ENCODE results near the gene TSHR. TPM values are rescaled to one million over a fixed set of nuclear protein-coding genes. Genes with fewer than 3 reads are reported as not detected.

Gene TSHR
- not detected in 2 replicates for total RNA-seq

DNA sequence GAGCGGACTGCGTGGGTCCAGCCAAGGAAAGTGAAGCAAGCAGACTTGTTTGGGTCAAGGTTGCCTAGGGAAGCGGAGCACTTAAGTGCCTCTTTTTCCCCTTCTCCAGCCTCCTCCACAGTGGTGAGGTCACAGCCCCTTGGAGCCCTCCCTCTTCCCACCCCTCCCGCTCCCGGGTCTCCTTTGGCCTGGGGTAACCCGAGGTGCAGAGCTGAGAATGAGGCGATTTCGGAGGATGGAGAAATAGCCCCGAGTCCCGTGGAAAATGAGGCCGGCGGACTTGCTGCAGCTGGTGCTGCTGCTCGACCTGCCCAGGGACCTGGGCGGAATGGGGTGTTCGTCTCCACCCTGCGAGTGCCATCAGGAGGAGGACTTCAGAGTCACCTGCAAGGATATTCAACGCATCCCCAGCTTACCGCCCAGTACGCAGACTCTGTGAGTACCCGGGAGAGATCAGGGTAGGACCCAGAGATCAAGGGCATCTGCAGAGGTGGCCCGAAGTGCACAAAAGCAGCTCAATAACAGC, at the start of gene TSHR:
TSHR (plus strand) TSS at position 206 of the 526 bp plus-strand sequence; CDS start at position 266, 60 bp downstream.

DNA sequence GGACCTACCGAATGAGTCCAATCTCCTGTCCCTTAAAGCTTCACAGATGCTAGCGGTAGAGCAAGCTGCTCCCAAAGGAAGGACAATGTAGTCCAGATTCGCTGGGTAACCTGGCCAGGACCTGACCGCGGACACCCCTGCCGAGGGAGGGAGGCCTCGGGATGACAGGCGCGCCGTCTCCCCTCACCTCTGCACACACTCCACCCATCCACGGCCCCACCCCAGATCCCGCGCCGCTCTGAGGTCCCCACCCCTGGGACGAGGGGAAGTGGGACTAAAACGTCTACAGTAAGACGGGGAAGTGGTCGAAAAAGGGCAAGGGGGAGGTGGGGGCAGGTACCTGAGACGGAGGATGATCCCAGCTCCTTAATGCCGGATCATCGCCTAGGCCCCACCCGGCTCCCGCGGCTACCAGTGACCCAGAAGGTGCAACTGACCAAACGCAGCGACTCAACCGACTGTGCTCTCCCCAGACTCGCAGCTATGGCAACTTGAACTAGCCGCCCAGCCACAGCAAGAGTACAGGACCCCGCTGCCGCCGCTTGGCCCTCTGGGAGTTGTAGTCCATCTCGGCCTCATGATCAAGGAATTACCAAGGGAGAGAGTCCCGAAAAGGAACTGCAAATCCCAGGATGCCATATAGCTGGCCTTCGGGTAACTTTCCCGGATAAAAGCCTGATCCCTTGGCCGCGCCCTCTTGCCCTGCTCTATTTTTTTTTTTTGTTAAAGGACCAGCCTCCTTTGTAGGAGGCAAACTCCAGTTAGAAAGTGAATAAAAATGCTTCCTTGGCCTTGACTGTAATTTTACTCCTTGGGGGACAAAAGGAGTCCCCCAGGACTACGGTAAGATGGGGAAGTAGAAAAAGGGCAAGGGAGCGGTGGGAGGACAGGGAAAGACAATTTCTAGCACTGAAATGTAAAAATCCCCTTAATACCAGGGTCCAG, 13.9 kb upstream of the TSHR start, which contains the start of gene CEP128:
CEP128 (minus strand) TSS at position 498 of the 945 bp plus-strand sequence.

Other genes with a start within 250 kb of the TSHR start
- 4.7 and 4.8 TPM in 2 replicates for gene CEP128, start 13.9 kb upstream of the TSHR start, total RNA-seq

Measured in aortic smooth muscle cell (primary cell).